Ureter (tissue), 1 donor: Measurements from ENCODE around the gene RARB. TPM values are rescaled to one million over a fixed set of nuclear protein-coding genes. Genes with fewer than 3 reads are reported as not detected.

ENCODE experiments used
- DNase-seq: peaks from one replicate; pipeline ENCODE4 v3.0.0-alpha.2; 2020; ENCODE audit warnings: low spot score
- total RNA-seq: library from RNA; stranded (reverse); gene quantifications from one replicate; pipeline ENCODE4 v1.2.4, GENCODE V29; 2023
- donor health status: DM: yes; HTN: yes; CAD: no.

Gene RARB
- total RNA-seq, 1 donor from 2014 or later = 14.0 TPM

GRCh38 chr3:25472731-25473130 is 44.7 kb downstream of the RARB start:
- DNase-seq = no peak

- DNase-seq = no peak
Measured at GRCh38 chr3:25473246-25473645, 45.2 kb downstream of the RARB start.

GRCh38 chr3:25474052-25474451 is 46.0 kb downstream of the RARB start:
- DNase-seq = no peak

- DNase-seq = no peak
Measured at GRCh38 chr3:25476639-25477038, 48.6 kb downstream of the RARB start.

- no peak for DNase-seq
Measured at GRCh38 chr3:25478211-25478757, 50.2 kb downstream of the RARB start.

GRCh38 chr3:25478964-25479726 is 51.1 kb downstream of the RARB start:
- no peak for DNase-seq

DNA sequence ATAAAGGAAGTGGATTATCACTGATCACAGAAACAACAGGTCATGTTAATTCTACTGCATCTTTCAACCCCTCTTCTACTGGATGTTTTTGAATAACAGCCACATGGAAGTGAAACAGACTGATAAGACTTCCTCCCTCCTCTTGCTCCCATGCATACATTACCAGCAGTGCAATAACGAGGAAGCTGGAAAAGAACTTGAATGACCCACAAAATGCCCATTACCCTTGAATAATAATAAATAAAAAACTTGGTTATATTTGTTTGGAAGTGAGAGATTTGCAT is 51.6 kb downstream of the RARB start:
- no peak for DNase-seq

DNA sequence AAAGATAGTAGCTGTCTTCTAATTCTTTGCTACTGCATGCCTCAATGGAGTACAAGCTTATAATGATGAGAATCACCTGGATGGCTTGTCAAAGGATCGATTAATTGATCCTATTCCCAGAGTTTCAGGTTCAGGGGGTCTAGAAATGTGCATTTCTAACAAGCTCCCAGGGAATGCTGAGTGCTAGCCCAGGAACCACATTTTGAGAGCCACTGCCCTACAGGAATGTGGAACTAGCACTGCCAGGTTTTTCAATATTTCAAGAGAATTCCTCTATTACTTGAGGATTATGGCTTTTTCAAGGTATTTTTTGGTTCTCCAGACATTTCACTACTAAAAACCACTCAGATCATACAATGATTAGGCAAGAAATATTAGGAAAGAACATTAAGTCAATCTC is 52.7 kb downstream of the RARB start:
- DNase-seq = no peak

DNA sequence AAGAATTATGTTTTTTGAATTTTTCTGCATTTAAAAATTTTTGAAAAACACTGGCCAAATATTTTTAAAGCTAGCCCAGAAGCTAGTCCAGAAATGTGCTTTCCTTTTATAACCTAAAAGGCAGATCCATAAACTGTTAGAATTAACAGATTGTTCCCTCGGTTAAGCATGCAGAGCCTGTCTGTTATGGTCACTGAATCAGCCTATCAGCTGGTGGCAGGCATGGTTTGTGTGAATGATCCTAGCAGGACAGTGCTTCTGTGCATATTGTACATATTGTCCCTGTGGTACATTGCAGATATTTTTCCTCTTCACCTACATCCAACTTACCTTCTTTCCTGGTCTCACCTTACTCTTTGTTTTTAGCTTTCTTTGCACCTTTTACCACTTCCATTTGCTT is 53.3 kb downstream of the RARB start:
- no peak for DNase-seq

GRCh38 chr3:25483456-25483855 is 55.4 kb downstream of the RARB start:
- no peak for DNase-seq

DNA sequence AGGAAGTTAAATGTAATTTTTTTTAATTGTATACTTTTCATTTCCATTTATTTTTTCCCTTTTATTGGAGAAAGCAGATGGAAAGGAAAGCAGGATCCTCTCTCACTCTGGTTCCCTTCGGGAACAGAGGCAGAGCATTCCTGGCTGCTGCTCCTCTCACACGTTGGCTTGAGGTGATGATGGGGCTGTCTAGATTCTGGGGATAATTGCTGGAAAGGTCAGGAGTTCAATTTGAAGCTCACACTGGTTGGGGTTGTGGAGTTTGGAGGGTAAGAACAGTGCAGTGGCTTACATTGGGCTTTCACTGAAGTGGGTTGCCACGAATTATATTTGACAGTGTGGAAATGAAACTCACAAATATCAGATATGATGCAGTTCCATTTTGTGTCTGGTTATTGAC is 57.6 kb downstream of the RARB start:
- no peak for DNase-seq

GRCh38 chr3:25486932-25487331 is 58.9 kb downstream of the RARB start:
- DNase-seq = no peak

DNA sequence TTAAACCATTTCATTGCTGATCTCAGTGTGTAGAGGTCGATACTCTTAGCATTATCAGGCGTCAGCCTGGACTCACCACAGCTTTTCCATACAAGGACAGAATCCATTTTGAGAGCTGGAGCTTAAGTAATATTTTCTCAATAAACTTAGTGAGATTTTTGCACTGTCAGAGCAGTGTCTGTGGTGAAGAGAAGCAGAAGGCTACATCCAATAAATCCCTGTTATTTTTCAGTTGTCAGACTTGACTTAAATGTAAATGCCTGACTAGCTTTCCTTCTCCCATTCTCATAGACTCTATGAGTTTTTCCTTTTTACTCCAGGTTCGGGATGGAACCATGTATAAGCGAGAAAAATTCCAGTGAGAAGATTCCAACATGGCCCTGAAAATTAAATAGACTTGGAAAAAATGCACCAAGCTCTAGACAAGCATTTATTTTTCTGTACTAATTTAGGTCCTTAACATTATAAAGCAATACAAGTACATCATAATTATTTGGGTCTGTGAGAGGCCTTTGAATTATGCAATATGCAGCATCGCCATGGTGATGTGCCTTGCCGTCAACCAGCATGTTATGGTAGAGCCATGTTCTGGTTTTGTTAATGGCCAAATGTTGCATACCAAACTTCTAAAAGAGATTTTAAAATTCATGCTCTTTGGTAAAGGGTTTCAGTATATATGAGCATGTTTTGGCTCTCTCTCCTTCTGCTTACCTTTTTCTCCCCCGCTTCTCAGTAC is 62.0 kb downstream of the RARB start:
- DNase-seq = no peak

DNA sequence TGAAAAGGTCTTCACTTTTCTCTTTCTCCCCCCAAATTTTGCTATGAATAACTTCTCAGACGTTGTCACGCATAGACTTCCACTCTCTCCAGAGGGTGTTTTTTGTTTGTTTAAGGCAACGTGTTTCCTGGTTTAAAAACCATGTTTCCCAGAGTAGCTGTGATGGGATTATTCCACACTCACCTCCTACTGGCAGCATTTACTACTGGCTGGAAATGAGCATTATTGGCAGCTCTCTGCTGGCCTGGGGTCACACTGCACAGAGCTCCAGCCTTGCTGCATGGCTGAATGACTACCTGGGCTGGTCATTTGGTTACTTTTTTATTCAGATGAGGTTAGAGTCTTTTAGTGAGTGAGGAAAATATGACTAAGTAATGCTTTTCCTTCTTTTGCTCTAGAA is 65.2 kb downstream of the RARB start:
- no peak for DNase-seq

DNA sequence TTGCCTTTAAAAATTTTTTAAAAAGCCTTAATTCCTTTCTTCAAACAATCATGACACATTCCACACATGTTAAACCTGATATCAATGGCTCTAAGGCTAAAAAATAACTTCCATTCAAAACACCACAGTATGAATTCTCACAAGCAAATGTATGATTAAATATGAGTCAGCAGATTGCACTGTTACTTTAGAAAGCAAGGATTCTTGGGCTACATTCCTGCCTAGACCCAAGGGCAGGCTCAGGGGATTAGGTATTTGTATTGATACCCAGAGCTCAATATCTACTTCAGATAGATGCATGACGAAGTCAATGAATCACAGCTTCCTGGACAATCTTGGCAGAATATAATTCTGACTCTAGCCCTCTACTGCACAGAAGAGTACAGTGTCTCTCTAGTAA is 65.7 kb downstream of the RARB start:
- DNase-seq = no peak

GRCh38 chr3:25495304-25495703 is 67.2 kb downstream of the RARB start:
- no peak for DNase-seq

GRCh38 chr3:25495726-25496253 is 67.7 kb downstream of the RARB start:
- DNase-seq = no peak

DNA sequence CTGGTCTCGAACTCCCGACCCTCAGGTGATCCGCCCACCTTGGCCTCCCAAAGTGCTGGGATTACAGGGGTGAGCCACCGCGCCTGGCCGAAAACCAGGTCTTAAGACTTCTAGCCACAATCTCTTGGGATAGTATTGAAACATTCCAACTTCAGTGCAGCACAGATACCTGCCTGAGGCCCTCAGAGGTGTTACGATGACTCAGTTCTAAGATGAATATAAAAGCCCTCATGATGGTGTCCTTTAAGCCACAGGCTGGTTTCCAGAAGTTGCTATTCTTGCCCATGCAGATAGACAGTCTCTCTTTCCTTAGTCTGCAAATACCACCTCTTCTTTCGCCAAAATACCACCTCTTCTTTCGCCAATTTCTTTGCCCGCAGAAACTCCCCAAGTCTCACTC is 69.0 kb downstream of the RARB start:
- DNase-seq = no peak

DNA sequence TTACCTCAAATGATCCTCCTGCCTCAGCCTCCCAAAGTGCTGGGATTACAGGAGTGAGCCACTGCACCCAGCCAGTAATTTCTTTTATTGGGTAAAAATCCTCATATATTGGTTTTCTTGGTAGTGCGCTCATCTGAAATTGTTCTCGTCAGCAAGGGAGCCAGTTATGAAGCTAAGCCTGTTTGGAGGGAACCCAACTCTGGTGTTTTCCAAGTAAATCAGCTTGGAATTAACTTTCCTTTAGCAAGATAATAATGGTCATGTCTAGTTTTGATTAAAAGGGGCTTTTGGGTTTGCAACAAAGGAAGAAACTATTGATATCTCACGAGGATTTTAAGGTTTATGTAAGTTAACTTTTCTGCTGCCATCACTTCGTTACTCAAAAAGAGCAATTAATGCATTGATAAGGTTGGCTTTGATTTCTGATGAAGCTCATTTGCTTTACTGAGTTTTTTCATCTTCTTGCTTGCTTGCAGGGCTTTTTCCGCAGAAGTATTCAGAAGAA is 72.7 kb downstream of the RARB start:
- no peak for DNase-seq

GRCh38 chr3:25502233-25502632 is 74.2 kb downstream of the RARB start:
- no peak for DNase-seq

DNA sequence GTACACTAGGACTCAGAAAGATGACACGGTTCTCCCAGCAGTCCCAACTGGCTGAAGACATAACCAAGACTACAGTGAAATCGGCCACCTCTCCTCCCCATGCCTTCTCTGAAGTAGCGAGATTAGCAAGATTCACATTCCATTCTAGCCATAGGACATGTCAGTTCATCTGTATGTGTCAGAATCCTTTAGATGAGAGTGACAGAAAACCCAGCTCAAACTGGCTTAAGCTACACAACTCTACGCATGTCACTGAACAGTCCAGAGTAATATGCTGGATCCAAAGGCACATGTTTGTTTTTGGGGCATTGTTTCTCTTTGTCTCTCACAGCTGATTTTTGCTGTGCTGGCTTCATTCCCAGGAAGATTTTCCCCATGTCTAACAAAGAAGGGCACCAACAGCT is 75.8 kb downstream of the RARB start:
- no peak for DNase-seq

- DNase-seq = no peak
Measured at GRCh38 chr3:25505581-25505980, 77.5 kb downstream of the RARB start.

GRCh38 chr3:25507811-25508210 is 79.7 kb downstream of the RARB start:
- no peak for DNase-seq
